SK-N-SH (cell line): ENCODE data around the gene GCA. TPM values are rescaled to one million over a fixed set of nuclear protein-coding genes. Genes with fewer than 3 reads are reported as not detected.

Experiments used
- CTCF ChIA-PET: fragments of 300-600, 350-600 bp; formaldehyde crosslinking; extraction: SDS; loops from one replicate; lab custom pipeline; 2021; lab: Yijun Ruan, JAX
- POLR2A ChIA-PET: fragments of 350-600 bp; sonication (Branson Sonifier 250); formaldehyde crosslinking; extraction: SDS; loops from one replicate; lab custom pipeline; 2020; ENCODE audit warnings: antibody characterized with exemption, inconsistent platforms; lab: Yijun Ruan, JAX
- DNase-seq: peaks from one replicate; pipeline ENCODE4 v3.0.0; 2012
- H2AFZ ChIP-seq: fragments of 200-600 bp; sonication (generic); 2 replicates; pipeline ENCODE4 v1.8.1; 2016; ENCODE audit warnings: antibody characterized with exemption, mild to moderate bottlenecking, low read depth
- H3F3A ChIP-seq: fragments of 200-600 bp; sonication (generic); replicated peaks from 2 replicates; pipeline ENCODE3; 2016; ENCODE audit warnings: antibody characterized with exemption, mild to moderate bottlenecking; ENCODE audit not compliant: insufficient read depth
- H3K27ac ChIP-seq, 2 experiments: fragments of 200-500 bp in 1 of 2; fragments of 200-600 bp in 1 of 2; sonication (Bioruptor generic) in 1 of 2; sonication (generic), shearing (Covaris generic) in 1 of 2; 2 replicates each; pipeline versions ENCODE4 v1.5.1 to v1.6.1; 2014 to 2016; ENCODE audit warnings: low read depth in 2 of 2, inconsistent platforms in 1 of 2, low read length in 1 of 2, mild to moderate bottlenecking in 1 of 2, mixed read lengths in 1 of 2
- H3K27me3 ChIP-seq: fragments of 200-600 bp; sonication (generic), shearing (Covaris generic); 2 replicates; pipeline ENCODE4 v1.6.1; 2016; ENCODE audit warnings: mixed run types; ENCODE audit not compliant: insufficient read depth
- H3K36me3 ChIP-seq, 2 experiments: fragments of 200-500 bp in 1 of 2; fragments of 200-600 bp in 1 of 2; sonication (Bioruptor generic) in 1 of 2; sonication (generic) in 1 of 2; replicated peaks in 1 of 2; 2 replicates each; pipeline versions ENCODE3 to v1.5.1; 2014 to 2016; ENCODE audit warnings: low read length in 1 of 2, mild to moderate bottlenecking in 1 of 2; ENCODE audit not compliant: insufficient read depth in 2 of 2, control insufficient read depth in 1 of 2
- H3K4me1 ChIP-seq, 2 experiments: fragments of 200-500 bp in 1 of 2; fragments of 200-600 bp in 1 of 2; sonication (Bioruptor generic) in 1 of 2; sonication (generic), shearing (Covaris generic) in 1 of 2; 2 replicates each; pipeline versions ENCODE4 v1.5.1 to v1.6.1; 2014 to 2016; ENCODE audit warnings: low read depth in 1 of 2, low read length in 1 of 2, mixed run types in 1 of 2; ENCODE audit not compliant: insufficient read depth in 2 of 2, control insufficient read depth in 1 of 2
- H3K4me2 ChIP-seq: fragments of 200-600 bp; sonication (generic), shearing (Covaris generic); 2 replicates; pipeline ENCODE4 v1.6.1; 2017; ENCODE audit warnings: mixed run types
- H3K4me3 ChIP-seq, 2 experiments: fragments of 200-500 bp in 1 of 2; fragments of 200-600 bp in 1 of 2; sonication (Bioruptor generic) in 1 of 2; sonication (generic), shearing (Covaris generic) in 1 of 2; 2 replicates each; pipeline versions ENCODE4 v1.5.1 to v1.8.1; 2014 to 2016; ENCODE audit warnings: low read depth in 2 of 2, inconsistent platforms in 1 of 2, low read length in 1 of 2, mild to moderate bottlenecking in 1 of 2, mixed read lengths in 1 of 2, moderate library complexity in 1 of 2
- H3K79me2 ChIP-seq: fragments of 200-600 bp; sonication (generic); 2 replicates; pipeline ENCODE4 v1.8.1; 2017; ENCODE audit warnings: mild to moderate bottlenecking; ENCODE audit not compliant: insufficient read depth
- H3K9ac ChIP-seq: fragments of 200-600 bp; sonication (generic); 2 replicates; pipeline ENCODE4 v1.6.1; 2017; ENCODE audit warnings: mixed run types
- H3K9me2 ChIP-seq: fragments of 200-600 bp; sonication (generic); 2 replicates; pipeline ENCODE4 v1.6.1; 2017; ENCODE audit warnings: mixed run types
- H3K9me3 ChIP-seq: fragments of 200-600 bp; sonication (generic); 2 replicates; pipeline ENCODE4 v1.6.1; 2017; ENCODE audit warnings: mixed run types, mild to moderate bottlenecking, moderate library complexity
- H4K20me1 ChIP-seq: fragments of 200-600 bp; sonication (generic); 2 replicates; pipeline ENCODE4 v1.6.1; 2017; ENCODE audit warnings: mild to moderate bottlenecking, mixed run types; ENCODE audit not compliant: insufficient read depth
- EP300 ChIP-seq, 2 experiments: IDR thresholded peaks; 2 replicates each; pipeline versions ENCODE4 v1.4.0 to v1.6.1; 2012; ENCODE audit warnings: borderline replicate concordance in 1 of 2, low read depth in 1 of 2, low read length in 1 of 2
- FOXJ3 ChIP-seq: sonication (generic); formaldehyde crosslinking; IDR thresholded peaks from 2 replicates; pipeline ENCODE4 v1.5.1; 2020; ENCODE audit warnings: mild to moderate bottlenecking, missing genetic modification reagents
- GABPA ChIP-seq: IDR thresholded peaks from 2 replicates; pipeline ENCODE4 v1.4.0; 2012; ENCODE audit warnings: low read depth, mild to moderate bottlenecking
- MEF2A ChIP-seq: IDR thresholded peaks from 2 replicates; pipeline ENCODE4 v1.4.0; 2012; ENCODE audit warnings: low read depth, borderline replicate concordance
- NFIC ChIP-seq: IDR thresholded peaks from 2 replicates; pipeline ENCODE4 v1.4.0; 2012; ENCODE audit warnings: borderline replicate concordance
- NRF1 ChIP-seq: IDR thresholded peaks from 2 replicates; pipeline ENCODE4 v1.6.1; 2012; ENCODE audit warnings: low read depth, mild to moderate bottlenecking, low read length
- POLR2AphosphoS5 ChIP-seq: IDR thresholded peaks from 2 replicates; pipeline ENCODE4 v1.6.1; 2012; ENCODE audit warnings: low read depth, low read length
- RAD21 ChIP-seq: IDR thresholded peaks from 2 replicates; pipeline ENCODE4 v1.6.1; 2012; ENCODE audit warnings: mild to moderate bottlenecking, low read length
- RFX5 ChIP-seq: IDR thresholded peaks from 2 replicates; pipeline ENCODE4 v1.6.1; 2012; ENCODE audit warnings: mild to moderate bottlenecking, improper control_type of control experiment, low read length
- RXRA ChIP-seq: IDR thresholded peaks from 2 replicates; pipeline ENCODE4 v1.4.0; 2012; ENCODE audit warnings: low read depth, mild to moderate bottlenecking, borderline replicate concordance
- SIN3A ChIP-seq: IDR thresholded peaks from 2 replicates; pipeline ENCODE4 v1.6.1; 2012; ENCODE audit warnings: low read depth, mild to moderate bottlenecking, low read length, moderate library complexity, borderline replicate concordance
- SMC3 ChIP-seq: IDR thresholded peaks from 2 replicates; pipeline ENCODE4 v1.6.1; 2012; ENCODE audit warnings: low read depth, low read length, improper control_type of control experiment
- TEAD4 ChIP-seq: IDR thresholded peaks from 2 replicates; pipeline ENCODE4 v1.4.0; 2012; ENCODE audit warnings: mild to moderate bottlenecking, borderline replicate concordance; ENCODE audit not compliant: insufficient read depth
- YY1 ChIP-seq: IDR thresholded peaks from 2 replicates; pipeline ENCODE4 v1.4.0; 2012; ENCODE audit warnings: low read depth, mild to moderate bottlenecking
- WGBS: methylation state at CpG from one replicate; pipeline ENCODE4 v1.1.6; 2017; ENCODE audit warnings: low lambda C conversion rate; 5-methylcytosine and 5-hydroxymethylcytosine counted together
- polyA plus RNA-seq, 3 experiments: library from polyadenylated mRNA; depleted of rRNA; stranded (reverse); fragments of >200 nt; gene quantifications; 2 replicates each; pipeline ENCODE4 v1.2.3, GENCODE V29; 2012
- TF ChIP-seq, protein P1 (sequence below): IDR thresholded peaks from 2 replicates; pipeline ENCODE4 v1.4.0; 2012; ENCODE audit warnings: low read depth, borderline replicate concordance
- TF ChIP-seq, protein P2 (sequence below): fragments of 150-350 bp; IDR thresholded peaks from 2 replicates; pipeline ENCODE4 v1.6.1; 2017; ENCODE audit warnings: antibody characterized with exemption, low read length, low read depth, borderline replicate concordance
- TF ChIP-seq, protein P3 (sequence below): IDR thresholded peaks from 2 replicates; pipeline ENCODE4; 2012
- TF ChIP-seq, protein P4 (sequence below): IDR thresholded peaks from 2 replicates; pipeline ENCODE4 v1.4.0; 2012; ENCODE audit warnings: low read depth, borderline replicate concordance
- TF ChIP-seq, protein P5 (sequence below): IDR thresholded peaks from 2 replicates; pipeline ENCODE4 v1.4.0; 2012; ENCODE audit warnings: low read depth
- TF ChIP-seq, protein P6 (sequence below): fragments of 200-600 bp; sonication (generic); IDR thresholded peaks from 2 replicates; pipeline ENCODE4 v1.6.1; 2017; ENCODE audit warnings: antibody characterized with exemption, mild to moderate bottlenecking, moderate library complexity

GCA gene
- polyA plus RNA-seq, 1 of the 3 experiments (the other 2 are of a cell fraction) = 12.2 TPM

DNA sequence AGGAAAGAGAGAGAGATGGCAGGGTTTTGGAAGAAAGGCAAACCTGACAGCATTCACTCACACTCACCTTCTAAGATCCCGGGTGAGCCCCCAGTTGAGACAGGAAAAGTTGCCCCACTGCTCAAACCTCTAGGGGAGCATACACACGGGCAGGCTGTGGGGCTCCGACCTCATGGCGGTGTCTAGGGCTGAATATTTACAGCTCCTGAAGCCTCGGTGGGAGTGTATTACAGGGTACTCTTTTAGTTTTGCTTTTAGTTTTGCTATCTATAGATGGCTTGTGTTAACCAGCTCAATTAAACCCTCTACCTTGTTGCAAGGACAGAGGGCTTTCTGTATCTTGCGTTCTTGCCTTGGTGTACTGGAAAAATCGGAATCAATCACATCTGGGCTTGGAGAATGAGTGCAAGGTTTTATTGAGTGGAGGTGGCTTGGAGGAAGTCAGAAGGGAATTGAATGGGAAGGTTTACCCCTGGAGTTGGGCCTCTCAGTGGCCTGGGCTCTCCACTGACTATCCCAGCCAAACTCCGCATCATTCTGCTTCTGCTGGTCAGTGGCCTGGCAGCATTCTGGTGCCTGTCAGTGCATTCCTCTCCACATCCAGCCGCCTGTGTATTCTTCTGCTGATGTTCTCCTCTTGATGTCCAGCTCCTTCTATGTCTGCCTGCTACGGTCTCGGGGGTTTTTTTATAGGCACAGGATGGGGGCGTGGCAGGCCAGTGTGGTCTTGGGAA is 15.3 kb upstream of the GCA start:
- DNase-seq = no peak
- no peaks in the 10 kb centered on the region for H3K79me2 ChIP-seq
- TF ChIP-seq SIN3A = no peak
- no peak overlapping the region for H2AFZ ChIP-seq
- no peak overlapping the region for H3K27ac ChIP-seq
- no peaks in the 10 kb centered on the region for H3K27me3 ChIP-seq
- no peaks in the 10 kb centered on the region for H3F3A ChIP-seq
- H3K9me3 ChIP-seq = no peaks in the 10 kb centered on the region
- H3K9ac ChIP-seq = no peak overlapping the region
- H3K4me2 ChIP-seq = no peak overlapping the region
- H3K4me3 ChIP-seq = no peak overlapping the region
- H3K4me1 ChIP-seq = no peaks in the 10 kb centered on the region
- no peaks in the 10 kb centered on the region for H3K9me2 ChIP-seq
- H3K36me3 ChIP-seq = no peaks in the 10 kb centered on the region
- ChIA-PET POLR2A (no interaction called here), CTCF (interaction anchor here (1.5 kb wide), 1 partner anchor 30 kb away, joined by 4 read pairs; no protein-coding TSS in a partner anchor)
- no peaks in the 10 kb centered on the region for H4K20me1 ChIP-seq
- 73% methylated on average over 12 of the region's 12 CpGs for WGBS

DNA sequence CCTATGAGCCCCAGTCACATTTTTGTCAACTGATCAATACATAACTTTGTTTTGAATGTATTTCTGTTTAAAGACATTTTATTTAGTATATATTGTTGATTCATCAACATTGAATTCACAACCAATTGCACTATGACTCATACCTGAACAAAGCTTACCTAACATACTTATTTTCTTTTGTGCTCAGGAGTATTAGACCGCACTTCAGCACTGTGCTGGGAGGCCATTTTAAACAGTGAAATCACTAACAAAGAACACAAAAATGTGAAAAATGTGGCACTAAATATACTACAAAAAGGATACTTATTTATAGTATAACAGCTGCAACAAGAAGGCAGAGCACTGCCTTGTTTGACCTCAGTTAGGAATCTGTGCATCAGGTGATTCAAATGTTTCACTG is 13.1 kb upstream of the GCA start:
- Histone ChIP-seq H2AFZ (no peak overlapping the region), H3K4me1 (no peaks in the 10 kb centered on the region), H3K27ac (no peak overlapping the region), H3K9me2 (no peaks in the 10 kb centered on the region), H3K4me3 (no peak overlapping the region), H3K36me3 (no peaks in the 10 kb centered on the region), H3K9me3 (no peaks in the 10 kb centered on the region), H4K20me1 (no peaks in the 10 kb centered on the region)
- 97% methylated on average over 1 of the region's 1 CpG for WGBS
- DNase-seq = no peak
- CTCF ChIA-PET = interaction anchor here (1.4 kb wide), 1 partner anchor 33 kb away, joined by 4 read pairs; no protein-coding TSS in a partner anchor
- TF ChIP-seq YY1 = no peak
- no peak for TF ChIP-seq NFIC
- TF ChIP-seq, protein P1, sequence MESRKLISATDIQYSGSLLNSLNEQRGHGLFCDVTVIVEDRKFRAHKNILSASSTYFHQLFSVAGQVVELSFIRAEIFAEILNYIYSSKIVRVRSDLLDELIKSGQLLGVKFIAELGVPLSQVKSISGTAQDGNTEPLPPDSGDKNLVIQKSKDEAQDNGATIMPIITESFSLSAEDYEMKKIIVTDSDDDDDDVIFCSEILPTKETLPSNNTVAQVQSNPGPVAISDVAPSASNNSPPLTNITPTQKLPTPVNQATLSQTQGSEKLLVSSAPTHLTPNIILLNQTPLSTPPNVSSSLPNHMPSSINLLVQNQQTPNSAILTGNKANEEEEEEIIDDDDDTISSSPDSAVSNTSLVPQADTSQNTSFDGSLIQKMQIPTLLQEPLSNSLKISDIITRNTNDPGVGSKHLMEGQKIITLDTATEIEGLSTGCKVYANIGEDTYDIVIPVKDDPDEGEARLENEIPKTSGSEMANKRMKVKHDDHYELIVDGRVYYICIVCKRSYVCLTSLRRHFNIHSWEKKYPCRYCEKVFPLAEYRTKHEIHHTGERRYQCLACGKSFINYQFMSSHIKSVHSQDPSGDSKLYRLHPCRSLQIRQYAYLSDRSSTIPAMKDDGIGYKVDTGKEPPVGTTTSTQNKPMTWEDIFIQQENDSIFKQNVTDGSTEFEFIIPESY = no peak
- no peak for TF ChIP-seq SIN3A
- no peak for TF ChIP-seq MEF2A
- no peak for TF ChIP-seq FOXJ3 (CRISPR knock-in tag)
- TF ChIP-seq, protein P2, sequence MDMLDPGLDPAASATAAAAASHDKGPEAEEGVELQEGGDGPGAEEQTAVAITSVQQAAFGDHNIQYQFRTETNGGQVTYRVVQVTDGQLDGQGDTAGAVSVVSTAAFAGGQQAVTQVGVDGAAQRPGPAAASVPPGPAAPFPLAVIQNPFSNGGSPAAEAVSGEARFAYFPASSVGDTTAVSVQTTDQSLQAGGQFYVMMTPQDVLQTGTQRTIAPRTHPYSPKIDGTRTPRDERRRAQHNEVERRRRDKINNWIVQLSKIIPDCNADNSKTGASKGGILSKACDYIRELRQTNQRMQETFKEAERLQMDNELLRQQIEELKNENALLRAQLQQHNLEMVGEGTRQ = no peak
- TF ChIP-seq, protein P3, sequence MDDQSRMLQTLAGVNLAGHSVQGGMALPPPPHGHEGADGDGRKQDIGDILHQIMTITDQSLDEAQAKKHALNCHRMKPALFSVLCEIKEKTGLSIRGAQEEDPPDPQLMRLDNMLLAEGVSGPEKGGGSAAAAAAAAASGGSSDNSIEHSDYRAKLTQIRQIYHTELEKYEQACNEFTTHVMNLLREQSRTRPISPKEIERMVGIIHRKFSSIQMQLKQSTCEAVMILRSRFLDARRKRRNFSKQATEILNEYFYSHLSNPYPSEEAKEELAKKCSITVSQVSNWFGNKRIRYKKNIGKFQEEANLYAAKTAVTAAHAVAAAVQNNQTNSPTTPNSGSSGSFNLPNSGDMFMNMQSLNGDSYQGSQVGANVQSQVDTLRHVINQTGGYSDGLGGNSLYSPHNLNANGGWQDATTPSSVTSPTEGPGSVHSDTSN = no peak
- TF ChIP-seq, protein P4, sequence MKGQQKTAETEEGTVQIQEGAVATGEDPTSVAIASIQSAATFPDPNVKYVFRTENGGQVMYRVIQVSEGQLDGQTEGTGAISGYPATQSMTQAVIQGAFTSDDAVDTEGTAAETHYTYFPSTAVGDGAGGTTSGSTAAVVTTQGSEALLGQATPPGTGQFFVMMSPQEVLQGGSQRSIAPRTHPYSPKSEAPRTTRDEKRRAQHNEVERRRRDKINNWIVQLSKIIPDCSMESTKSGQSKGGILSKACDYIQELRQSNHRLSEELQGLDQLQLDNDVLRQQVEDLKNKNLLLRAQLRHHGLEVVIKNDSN = no peak
- TF ChIP-seq SMC3 = no peak
- TF ChIP-seq, protein P5, sequence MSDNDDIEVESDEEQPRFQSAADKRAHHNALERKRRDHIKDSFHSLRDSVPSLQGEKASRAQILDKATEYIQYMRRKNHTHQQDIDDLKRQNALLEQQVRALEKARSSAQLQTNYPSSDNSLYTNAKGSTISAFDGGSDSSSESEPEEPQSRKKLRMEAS = no peak
- TF ChIP-seq RAD21 = no peak
- no peak for TF ChIP-seq POLR2AphosphoS5
- TF ChIP-seq RXRA = no peak
- TF ChIP-seq, protein P6, sequence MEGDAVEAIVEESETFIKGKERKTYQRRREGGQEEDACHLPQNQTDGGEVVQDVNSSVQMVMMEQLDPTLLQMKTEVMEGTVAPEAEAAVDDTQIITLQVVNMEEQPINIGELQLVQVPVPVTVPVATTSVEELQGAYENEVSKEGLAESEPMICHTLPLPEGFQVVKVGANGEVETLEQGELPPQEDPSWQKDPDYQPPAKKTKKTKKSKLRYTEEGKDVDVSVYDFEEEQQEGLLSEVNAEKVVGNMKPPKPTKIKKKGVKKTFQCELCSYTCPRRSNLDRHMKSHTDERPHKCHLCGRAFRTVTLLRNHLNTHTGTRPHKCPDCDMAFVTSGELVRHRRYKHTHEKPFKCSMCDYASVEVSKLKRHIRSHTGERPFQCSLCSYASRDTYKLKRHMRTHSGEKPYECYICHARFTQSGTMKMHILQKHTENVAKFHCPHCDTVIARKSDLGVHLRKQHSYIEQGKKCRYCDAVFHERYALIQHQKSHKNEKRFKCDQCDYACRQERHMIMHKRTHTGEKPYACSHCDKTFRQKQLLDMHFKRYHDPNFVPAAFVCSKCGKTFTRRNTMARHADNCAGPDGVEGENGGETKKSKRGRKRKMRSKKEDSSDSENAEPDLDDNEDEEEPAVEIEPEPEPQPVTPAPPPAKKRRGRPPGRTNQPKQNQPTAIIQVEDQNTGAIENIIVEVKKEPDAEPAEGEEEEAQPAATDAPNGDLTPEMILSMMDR = no peak
- TF ChIP-seq RFX5 = no peak
- no peak for TF ChIP-seq TEAD4
- no peak for TF ChIP-seq EP300 (IDR thresholded peaks at IDR 0.05; ENCODE audit: borderline replicate concordance in 1 of 2, low read depth in 1 of 2, low read length in 1 of 2)
- TF ChIP-seq NRF1 = no peak
- no peak for TF ChIP-seq GABPA
- TF ChIP-seq, all 33 proteins: peak for 0
- H3K9ac ChIP-seq = no peak overlapping the region
- POLR2A ChIA-PET = no interaction called here
- H3K27me3 ChIP-seq = no peaks in the 10 kb centered on the region
- H3K79me2 ChIP-seq = no peaks in the 10 kb centered on the region
- no peaks in the 10 kb centered on the region for H3F3A ChIP-seq
- H3K4me2 ChIP-seq = no peak overlapping the region
